NCI-H1105 treated with DMSO at 0.1 percent for 48 hours (cell line): Measurements from ENCODE around the gene JAKMIP2.

Source experiments
- DNase-seq: peaks from one replicate; lab custom pipeline; 2025; lab: John Stamatoyannopoulos, UW

The JAKMIP2 gene

DNA sequence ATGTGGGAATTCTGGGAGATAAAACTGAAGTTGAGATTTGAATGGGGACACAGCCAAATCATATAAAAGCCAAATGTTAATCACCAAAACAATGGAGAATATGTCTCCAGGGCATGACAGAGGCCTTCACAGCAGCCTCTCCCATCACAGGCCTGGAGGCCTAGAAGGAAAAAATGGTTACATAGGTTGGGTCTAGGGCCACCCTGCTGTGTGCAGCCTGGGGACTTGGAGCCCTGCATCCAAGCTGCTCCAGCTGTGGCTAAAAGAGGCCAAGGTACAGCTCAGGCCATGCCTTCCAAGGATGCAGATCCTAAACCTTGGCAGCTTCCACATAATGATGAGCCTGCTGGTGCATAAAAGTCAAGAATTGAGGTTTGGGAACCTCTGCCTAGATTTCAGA lies 85.1 kb downstream of the JAKMIP2 start:
- DNase-seq = no peak

DNA sequence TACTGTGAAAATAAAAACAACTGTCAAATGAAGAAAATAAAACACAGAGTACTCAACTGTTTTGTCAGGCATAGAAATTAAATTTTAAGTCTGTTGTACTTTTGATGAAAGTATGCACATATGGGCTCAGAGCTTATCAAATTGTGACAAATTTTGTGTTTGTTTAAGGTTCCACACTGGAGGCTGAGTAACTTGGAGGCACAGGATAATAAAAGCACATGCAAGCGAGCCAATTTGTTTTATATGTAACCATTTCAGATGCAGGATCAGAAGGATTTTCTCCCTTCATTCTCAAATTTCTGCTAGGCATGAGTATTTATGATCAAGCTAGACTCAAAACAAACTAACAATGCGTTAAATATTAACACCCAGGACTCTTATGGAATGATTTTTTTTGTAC lies 87.8 kb downstream of the JAKMIP2 start:
- DNase-seq = no peak

- DNase-seq = no peak
Observed at GRCh38 chr5:147693233-147693632, 89.3 kb downstream of the JAKMIP2 start.

GRCh38 chr5:147691130-147691529 lies 91.4 kb downstream of the JAKMIP2 start:
- DNase-seq = no peak

- DNase-seq = no peak
Observed at GRCh38 chr5:147690595-147690994, 91.9 kb downstream of the JAKMIP2 start.

- no peak for DNase-seq
Observed at GRCh38 chr5:147689426-147689825, 93.1 kb downstream of the JAKMIP2 start.

GRCh38 chr5:147688656-147689356 lies 93.7 kb downstream of the JAKMIP2 start:
- no peak for DNase-seq

GRCh38 chr5:147687118-147687517 lies 95.4 kb downstream of the JAKMIP2 start:
- DNase-seq = no peak

- DNase-seq = no peak
Observed at GRCh38 chr5:147686421-147686820, 96.1 kb downstream of the JAKMIP2 start.

DNA sequence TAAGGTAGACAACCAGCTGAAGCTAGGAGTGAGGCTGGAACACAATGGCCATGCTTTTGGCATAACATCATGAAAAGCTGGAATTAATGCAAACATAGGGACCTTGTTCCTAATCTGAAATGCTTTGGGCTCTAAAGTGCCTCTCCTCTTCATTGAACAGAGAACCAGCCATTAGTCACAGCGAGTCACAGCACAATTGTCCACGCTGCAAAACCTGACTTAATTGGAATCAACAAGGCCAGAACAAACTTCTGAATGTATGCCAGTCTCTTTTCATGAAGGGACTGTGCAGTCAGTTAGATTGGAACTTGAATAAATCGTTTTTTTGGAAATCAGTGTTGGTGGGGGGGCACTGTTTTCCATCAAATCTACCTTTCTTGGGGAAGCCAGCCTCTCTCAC lies 96.5 kb downstream of the JAKMIP2 start:
- no peak for DNase-seq

DNA sequence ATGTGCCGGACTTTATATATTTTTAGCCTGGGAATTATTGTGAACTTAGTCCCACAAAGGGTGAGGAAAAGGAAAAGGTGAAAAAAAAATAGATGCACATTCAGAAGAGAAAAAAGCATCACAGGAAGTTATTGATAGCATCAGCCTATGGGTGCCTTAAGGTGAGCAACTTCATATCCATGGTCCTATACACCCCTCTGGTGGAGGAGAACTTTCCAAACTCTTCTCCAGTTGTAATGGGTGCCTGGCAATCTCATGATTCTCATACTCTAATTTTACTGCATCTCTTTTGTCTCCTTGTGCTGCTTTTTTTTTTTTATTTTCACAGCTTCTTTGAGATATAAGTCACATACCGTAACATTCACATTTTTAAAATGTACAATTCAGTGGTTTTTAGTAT lies 107.4 kb downstream of the JAKMIP2 start:
- no peak for DNase-seq

GRCh38 chr5:147674411-147674810 lies 108.1 kb downstream of the JAKMIP2 start:
- no peak for DNase-seq

DNA sequence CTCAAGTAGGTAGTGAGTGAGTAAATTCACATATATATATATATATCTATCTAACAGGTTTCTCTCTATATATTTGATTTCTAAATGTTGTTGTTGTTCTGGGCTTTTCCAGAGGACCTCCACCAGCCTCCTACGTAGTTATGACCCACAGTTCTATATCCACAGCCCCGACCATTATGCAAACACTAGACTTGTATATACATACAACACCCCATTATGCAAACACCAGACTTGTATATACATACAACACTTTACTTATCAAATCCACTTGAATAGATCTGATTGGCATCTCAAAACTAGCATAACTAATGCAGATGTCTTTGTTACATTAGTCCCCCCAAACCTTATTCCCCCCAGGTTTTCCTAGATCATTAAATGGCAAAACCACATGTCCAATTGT lies 108.7 kb downstream of the JAKMIP2 start:
- no peak for DNase-seq

GRCh38 chr5:147673266-147673665 lies 109.3 kb downstream of the JAKMIP2 start:
- DNase-seq = no peak

DNA sequence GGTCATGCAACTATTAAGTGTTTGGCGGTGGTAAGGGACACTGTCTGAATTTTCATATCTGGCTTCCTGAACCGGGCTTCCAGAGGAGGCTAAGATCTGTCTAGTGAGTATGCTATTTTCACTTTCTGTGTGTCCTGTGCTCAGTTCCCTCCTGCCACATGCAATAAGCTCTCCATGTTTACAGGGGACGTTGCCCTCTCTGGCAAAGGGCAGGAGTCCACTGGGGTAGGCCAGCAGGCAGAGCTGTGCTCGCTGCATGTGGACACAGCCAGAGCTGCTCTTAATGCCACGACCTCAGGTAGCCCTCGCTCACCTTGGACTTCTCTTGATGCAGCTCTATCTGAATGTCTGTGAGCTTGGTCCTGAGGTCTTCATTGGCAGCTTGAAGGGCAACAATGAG lies 111.2 kb downstream of the JAKMIP2 start:
- DNase-seq = no peak

GRCh38 chr5:147670815-147671214 lies 111.7 kb downstream of the JAKMIP2 start:
- DNase-seq = no peak

DNA sequence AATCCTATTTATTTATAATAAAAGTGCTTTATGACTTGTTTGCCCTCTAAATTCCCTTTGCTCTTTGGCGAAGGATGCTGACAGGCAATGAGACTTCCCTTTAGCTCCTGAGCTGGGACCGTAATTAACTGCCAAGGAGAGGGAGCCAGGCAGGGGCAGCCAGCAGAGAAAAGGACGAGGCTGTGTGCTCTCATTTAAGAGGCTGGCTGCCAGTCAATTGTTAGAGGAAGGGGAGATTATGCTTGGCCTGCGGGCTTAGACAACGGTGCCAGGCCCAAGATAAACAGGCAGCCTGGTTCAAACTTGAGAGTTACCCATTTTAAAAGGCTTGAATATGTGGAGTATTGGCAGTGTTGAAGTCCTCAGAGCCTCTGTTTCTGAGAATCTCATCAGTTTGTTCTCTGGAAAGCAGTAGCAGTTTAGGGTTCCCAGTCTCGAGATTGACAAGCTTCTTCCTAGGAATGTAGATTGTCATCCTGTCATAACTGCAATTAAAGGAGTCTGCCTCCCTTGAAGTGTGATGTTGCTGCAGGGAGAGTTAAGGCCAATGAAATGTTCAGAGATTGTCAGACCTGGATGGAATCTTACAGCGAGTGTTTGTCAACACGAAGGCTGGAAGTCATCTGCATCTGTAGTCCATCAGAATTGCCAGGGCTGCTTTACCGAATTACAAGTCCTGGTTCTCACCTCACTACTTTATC lies 113.2 kb downstream of the JAKMIP2 start:
- peak; percentile 55 for DNase-seq

DNA sequence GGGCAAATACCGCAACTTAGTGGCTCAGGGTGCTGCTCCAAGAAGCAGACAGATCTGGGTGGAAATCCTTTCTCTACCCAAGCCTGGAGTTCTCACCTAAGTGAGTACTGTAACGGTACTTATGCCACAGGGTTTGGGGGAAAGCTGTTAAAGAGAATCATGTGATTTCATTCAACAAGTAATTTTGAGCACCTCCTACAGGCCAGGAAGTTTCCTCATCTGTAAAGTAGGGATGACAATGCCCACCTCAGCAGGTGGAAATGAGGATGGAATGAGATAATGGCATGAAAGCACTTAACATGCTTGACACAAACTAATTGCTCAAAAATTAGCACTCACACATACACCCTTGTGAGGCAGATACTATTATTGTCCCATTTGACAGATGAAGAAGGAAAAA lies 114.1 kb downstream of the JAKMIP2 start:
- DNase-seq = no peak

DNA sequence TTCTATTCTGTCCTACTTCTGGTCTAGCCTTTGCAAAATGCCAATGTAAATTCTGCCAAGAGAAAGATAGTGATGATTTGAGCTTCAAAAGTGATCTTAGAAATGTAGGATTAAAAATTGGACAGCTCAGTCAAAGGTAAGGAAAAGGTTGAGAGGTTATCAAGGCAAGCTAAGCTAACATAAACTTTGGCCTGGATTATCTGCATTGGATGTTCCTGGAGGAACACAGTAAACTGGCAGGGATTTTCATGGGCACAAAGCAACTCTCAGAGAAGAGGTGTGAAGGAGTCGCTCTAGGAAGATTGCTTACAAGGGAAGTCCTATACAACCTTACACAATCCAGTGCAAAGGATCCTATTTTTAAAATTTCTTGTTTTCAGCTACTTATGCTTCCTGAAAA lies 115.2 kb downstream of the JAKMIP2 start:
- no peak for DNase-seq

GRCh38 chr5:147666419-147666818 lies 116.1 kb downstream of the JAKMIP2 start:
- DNase-seq = no peak

DNA sequence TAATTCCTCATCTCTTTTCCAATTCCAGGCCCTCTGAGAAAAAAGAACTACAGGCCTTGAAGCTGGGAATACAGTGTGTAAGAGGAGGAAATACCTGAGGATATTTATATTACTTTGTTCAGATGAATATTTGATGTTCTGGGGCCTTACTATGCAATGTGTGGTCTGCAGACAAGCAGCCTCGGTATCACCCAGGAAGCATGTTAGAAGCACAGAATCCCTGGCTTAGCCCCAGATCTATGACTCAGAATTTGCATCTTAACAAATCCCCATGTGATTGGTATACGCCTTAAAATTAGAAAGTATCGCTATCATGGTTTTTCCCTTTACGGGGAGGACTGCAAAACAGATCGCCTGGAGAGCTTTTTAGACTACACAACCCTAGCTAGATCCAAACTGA lies 121.0 kb downstream of the JAKMIP2 start:
- DNase-seq = no peak

DNA sequence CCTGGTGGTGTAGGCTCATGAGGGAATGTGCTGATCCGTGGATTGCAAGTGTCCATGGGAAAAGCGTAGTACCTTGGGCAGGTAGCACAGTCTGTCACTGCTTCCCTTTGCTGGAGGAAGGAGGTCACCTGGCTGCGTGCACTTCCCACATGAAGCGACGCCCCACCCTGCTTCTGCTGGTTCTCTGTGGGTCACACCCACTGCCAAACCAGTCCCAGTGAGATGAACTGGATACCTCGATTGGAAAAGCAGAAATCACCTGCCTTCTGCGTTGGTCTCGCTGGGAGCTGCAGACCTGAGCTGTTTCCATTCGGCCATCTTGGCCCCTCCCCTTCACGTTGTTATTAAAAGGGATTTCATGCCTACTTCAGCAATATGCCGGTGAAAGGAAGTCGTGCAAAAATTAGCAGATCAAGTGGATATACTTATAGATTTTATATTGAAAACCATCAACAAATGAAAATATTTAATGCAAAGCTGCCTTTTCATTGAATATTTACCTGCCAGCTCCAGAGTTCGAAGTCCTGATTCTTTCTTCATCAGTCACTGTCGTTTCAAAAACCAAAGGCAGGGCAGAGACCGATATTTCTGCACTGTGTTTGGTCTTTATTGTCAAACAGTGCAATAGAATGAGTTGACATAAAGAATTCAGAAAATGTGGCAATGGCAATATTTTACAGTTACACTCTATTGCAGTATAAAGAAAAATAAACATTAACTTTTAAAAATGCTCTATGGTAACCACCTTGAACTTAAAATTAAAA lies 123.2 kb downstream of the JAKMIP2 start:
- no peak for DNase-seq

DNA sequence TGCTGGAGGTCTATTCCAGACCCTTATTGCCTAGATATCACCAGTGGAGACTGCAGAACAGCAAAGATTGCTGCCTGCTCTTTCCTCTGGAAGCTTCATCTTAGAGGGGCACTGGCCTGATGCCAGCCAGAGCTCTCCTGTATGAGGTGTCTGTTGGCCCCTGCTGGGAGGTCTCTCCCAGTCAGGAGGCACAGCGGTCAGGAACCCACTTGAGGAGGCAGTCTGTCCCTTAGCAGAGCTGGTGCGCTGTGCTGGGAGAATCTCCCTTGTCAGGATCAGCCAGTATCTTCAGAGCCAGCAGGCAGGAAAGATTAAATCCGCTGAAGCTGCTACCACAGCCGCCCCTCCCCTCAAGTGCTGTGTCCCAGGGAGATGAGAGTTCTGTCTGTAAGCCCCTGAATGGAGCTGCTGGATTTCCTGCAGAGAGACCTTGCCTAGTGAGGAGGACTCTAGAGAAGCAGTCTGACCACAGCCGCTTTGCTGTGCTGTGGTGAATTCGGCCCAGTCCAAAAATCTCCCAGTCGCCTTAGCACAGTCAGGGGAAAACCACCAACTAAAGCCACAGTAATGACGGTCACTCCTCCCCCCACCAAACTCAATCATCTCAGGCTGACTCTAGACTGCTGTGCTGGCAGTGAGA lies 124.1 kb downstream of the JAKMIP2 start:
- DNase-seq = no peak
